GM15510 (cell line): ENCODE results near the gene LYSET.

Source experiments
- POLR2A ChIP-seq: IDR thresholded peaks from 3 replicates; pipeline ENCODE4 v1.6.1; 2011; ENCODE audit warnings: borderline replicate concordance; ENCODE audit not compliant: insufficient read length; ENCODE audit errors: extremely low read depth

LYSET gene

DNA sequence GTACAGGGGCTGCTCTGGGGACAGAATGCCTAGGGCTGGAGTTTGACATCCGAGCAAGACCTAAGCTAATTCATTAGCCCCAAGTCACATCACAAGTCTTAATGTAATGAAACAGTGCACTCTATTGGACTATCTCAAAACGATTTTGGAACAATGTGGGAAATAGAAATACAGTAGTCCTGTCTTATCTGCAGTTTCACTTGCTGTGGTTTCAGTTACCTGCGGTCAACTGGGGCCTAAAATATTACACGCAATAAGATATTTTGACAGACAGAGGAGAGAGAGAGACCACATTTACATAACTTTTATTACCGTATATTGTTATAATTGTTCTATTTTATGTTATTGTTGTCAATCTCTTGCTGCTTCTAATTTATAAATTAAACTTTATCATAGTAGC, 21.6 kb upstream of the LYSET start:
- TF ChIP-seq POLR2A: no peak

GRCh38 chr14:93171376-93171775, 13.7 kb upstream of the LYSET start:
- no peak for TF ChIP-seq POLR2A

GRCh38 chr14:93173943-93174395, 11.1 kb upstream of the LYSET start:
- no peak for TF ChIP-seq POLR2A

GRCh38 chr14:93175492-93175891, 9.6 kb upstream of the LYSET start:
- TF ChIP-seq POLR2A: no peak

DNA sequence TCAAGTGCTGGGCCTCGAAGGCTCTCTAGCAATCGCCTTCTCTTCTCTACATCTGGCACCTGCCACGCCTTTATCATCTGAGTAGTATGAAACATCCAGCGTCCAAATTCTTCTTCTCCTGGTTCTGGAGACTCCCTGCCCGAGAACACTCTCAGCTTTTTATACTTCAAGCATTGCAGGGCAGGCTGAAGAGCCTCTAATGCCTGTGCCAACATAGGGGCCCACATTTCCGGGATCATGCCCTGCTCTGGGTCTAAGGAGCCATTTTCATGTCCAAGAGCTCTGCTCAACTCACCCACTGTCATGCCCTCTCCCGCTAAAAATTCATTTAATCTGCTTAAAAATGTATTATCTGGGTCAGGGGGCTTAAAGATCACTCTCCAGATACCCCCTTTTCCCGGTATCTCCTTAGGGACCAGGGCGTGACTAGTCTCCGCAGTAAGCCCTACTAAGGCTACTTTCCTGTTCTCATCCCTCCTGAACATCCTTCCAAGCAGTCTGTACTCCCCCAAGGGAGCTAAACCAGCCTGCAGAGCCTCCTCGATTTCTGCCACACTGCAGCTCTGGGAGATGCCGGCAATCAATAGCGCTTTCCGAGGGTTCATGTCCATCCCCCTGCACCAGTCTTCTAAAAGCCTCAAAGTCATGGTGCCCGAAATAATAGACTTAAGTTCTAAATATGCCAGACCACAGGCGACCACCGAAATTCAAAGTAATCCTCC, 1.4 kb upstream of the LYSET start:
- no peak for TF ChIP-seq POLR2A

DNA sequence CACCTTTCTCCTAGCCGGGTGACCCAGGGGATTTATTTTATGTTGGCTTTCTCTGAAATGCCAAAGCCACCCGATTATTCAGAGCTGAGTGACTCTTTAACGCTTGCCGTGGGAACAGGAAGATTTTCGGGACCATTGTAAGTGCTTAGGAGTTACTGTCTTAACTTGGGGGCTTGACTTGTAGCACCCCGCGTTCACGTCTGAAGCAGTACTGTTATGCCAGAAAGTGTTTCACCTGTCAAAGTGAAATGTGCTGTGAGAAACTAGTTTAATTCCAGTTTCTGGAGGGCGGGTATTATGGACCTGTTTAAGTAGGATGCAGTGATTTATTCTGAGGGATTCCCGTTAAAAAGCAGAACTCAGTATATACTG, 218 bp downstream of the LYSET start:
- no peak for TF ChIP-seq POLR2A

DNA sequence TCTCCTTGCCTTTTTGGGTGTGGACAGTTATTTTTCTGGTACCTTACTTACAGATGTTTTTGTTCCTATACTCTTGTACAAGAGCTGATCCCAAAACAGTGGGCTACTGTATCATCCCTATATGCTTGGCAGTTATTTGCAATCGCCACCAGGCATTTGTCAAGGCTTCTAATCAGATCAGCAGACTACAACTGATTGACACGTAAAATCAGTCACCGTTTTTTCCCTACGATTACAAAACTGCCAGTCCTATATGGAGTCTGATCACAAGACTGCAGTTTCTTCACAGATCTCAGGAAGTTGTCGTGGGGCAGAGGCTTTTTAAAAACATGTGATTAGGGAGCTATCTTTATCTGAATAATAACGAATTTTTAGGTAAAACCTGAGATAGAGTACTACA, 1.3 kb downstream of the LYSET start:
- no peak for TF ChIP-seq POLR2A

DNA sequence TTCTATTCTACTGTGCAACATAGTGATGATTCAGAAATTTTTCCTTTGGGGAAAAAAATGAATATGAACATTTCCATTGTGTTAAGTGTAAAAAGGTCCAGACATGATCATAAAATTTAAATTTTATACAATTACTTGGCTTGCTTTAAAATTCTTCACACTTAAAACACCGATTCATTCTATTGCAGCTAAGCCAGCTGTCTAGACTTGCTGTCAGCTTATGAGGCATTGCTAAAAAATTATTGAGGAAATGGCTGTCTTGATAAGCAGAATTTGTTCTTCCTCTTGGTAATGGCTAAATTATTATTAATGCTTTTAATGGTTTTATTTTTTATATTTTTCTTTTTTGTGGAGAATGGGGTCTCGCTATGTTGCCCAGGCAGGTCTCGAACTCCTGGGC, 1.8 kb downstream of the LYSET start:
- no peak for TF ChIP-seq POLR2A

DNA sequence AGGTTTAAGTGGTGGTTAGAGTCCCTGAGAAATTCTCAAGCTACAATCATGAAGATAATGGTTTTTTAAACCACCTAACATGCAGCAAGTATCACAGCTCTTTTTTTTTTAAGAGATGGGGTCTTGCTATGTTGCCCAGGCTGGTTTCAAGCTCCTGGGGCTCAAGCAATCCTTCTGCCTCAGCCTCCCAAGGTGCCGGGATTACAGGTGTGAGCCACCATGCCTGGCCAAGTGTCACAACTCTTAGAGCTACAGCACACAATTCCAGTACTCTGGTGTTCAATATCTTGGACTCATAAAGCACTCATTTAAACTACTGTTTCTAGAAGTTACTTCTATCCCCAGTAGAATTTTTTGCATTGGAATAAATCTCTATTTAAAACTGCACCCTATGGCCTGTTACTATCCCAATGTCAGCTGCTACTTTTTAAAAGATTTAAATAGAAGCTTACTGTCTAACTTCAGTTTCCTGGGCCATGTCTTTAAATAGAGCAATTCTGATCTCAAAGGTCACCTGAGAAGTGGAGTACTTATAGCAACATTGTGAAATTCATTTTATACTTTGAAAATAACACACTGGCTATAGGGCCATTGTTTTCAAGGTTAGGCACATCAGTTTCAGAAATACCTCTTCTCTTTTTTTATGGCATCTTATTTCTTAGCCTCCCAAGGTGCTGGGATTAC, 10.3 kb downstream of the LYSET start:
- no peak for TF ChIP-seq POLR2A

- no peak for TF ChIP-seq POLR2A
These were observed 13.9 kb downstream of the LYSET start for GRCh38 chr14:93199031-93199430.

DNA sequence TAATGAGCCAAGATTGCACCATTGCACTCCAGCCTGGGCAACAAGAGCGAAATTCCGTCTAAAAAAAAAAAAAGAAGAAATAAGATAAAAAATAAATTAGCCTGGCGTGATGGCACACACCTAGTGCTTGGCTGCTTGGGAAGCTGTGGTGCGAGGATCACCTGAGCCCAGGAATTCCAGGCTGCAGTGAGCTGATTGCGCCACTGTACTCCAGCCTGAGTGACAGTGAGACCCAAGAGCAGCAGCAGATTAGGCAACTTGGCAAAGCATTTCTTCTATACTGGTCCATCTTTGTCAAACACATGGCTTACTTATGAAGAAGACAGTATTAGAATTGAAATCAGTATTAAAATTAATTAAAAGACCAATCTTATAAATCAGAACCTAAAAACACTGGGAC, 15.4 kb downstream of the LYSET start:
- TF ChIP-seq POLR2A: no peak

DNA sequence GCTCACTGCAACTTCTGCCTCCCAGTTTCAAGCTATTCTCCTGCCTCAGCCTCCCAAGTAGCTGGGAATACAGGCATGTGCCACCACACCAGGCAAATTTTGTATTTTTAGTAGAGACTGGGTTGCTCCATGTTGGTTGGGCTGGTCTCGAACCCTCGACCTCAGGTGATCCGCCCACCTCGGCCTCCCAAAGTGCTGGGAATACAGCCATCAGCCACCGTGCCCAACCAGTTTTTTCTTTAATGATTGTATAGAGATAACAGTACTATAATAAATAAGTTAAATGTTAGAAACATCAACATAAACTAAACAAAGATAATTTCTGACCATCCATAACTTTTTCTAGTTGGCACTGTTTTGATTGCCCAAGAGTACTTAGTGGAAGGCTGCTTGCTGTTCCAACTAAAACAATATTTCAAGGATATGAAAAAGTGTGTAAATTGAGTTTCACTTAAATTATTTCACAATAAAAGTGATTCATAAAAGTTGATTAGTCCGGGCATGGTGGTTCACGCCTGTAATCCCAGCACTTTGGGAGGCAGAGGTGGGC, 16.1 kb downstream of the LYSET start:
- TF ChIP-seq POLR2A: no peak

DNA sequence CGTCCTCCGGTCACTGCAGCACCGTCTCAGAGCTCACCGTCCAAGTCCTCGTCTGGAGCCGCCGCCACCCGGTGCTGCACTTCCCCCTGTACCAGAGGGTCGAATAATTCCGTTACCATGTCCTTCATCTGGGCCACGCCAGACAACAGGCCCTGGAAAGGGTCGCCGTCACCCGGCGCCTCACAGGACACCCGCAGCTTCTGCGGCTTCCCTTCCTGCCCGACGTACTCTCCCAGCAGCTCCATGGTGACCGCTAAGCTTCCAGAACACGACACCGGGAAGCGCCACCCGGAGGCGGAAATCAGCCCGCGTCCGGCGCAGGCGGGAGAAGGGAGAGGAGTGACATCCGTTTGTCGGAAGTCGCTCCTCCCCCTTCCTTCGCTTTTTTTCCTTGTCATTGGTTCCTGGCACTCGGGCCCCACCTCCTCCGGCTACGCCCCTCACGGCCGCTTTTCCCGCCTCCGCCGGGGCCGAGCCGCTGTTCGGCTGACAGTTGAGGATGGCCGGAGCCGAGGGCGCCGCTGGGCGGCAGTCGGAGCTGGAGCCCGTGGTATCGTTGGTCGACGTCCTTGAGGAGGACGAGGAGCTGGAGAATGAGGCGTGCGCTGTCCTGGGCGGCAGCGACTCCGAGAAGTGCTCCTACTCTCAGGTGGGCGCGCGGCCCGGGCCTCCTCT, 21.8 kb downstream of the LYSET start, which contains the start of the genes GON7 and UBR7:
Gene GON7 (minus strand): TSS at position 273 of the 675 bp plus-strand sequence. CDS start 28 bp downstream, at position 245.
Gene UBR7 (plus strand): TSS at position 464 of the 675 bp plus-strand sequence. CDS start 36 bp downstream, at position 500.
- TF ChIP-seq POLR2A: peak; percentile 85

GRCh38 chr14:93207468-93208308, 22.6 kb downstream of the LYSET start:
- TF ChIP-seq POLR2A: no peak
